ENCODE data around the gene HERC2. TPM values are rescaled to one million over a fixed set of nuclear protein-coding genes. Genes with fewer than 3 reads are reported as not detected.

The HERC2 gene
- total and polyA plus RNA-seq, 2 of the 4 experiments (the other 2 are of a cell fraction), result 20.8 to 28.9 TPM

DNA sequence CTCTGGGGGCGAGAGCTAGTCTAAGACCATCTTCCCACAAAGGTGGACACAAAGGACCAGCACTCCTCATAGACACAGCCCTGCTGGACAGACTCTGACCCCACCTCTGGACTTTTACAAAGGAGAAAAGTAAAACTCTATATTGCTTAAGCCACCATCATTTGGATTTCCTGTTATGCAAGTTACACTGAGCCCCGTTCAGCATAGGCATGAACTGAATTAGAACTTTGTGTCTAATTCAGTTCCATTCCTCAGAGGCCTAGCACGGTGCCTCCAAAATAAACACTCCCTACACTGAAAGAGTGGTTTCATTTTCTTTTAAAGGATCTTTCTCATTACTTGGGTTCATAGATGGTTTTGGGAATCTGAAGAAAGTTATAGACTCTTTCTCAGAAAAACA, 143.7 kb downstream of the HERC2 start:
- no peak overlapping the region for H3K4me3 ChIP-seq (ENCODE audit: insufficient read depth, low read depth, low read length)
- H3K27me3 ChIP-seq (ENCODE audit: control insufficient read depth, insufficient read depth, low read length), result no peaks in the 10 kb centered on the region
- in situ Hi-C loops (cut with MboI; ENCODE audit: low sequenced_read_pairs) (no loop called here), dilution Hi-C loops (cut with HindIII; ENCODE audit: low sequenced_read_pairs, unreplicated experiment) (no loop called here), intact Hi-C loops (cut with micrococcal nuclease) (no loop called here)
- no peaks in the 10 kb centered on the region for H3K79me1 ChIP-seq (ENCODE audit: low read depth in 1 of 2, low read length in 2 of 2)
- no peaks in the 10 kb centered on the region for H3K9me3 ChIP-seq (ENCODE audit: control insufficient read depth, insufficient read depth, low read length)
- H2AK9ac ChIP-seq (replicated peaks; ENCODE audit: low read depth, low read length, poor library complexity), result no peak overlapping the region
- no peak for ATAC-seq (ENCODE audit: low read depth)
- H4K5ac ChIP-seq (ENCODE audit: low read depth, low read length), result no peak overlapping the region
- H2AK5ac ChIP-seq (ENCODE audit: low read depth, low read length), result no peak overlapping the region
- BruUV-seq (replicated peaks), result no TSS peak
- no peak overlapping the region for H4K8ac ChIP-seq (ENCODE audit: low read depth in 2 of 2, low read length in 2 of 2)
- peaks cover 25% of the 10 kb centered on the region for H3K36me3 ChIP-seq (ENCODE audit: control insufficient read depth, insufficient read depth, low read length)
- no peak overlapping the region for H2BK5ac ChIP-seq (ENCODE audit: low read depth, low read length, poor library complexity, severe bottlenecking)
- H2BK120ac ChIP-seq (ENCODE audit: low read depth, low read length), result no peak overlapping the region
- no peak overlapping the region for H3K27ac ChIP-seq (ENCODE audit: insufficient read depth, low read length)
- H2BK20ac ChIP-seq (ENCODE audit: low read depth, low read length), result no peak overlapping the region
- no peak overlapping the region for H2AFZ ChIP-seq (replicated peaks; ENCODE audit: low read length, poor library complexity)
- H3K23ac ChIP-seq (ENCODE audit: low read depth, low read length), result no peak overlapping the region
- no peak overlapping the region for H3K14ac ChIP-seq (replicated peaks; ENCODE audit: low read depth, low read length)
- no peak overlapping the region for H3K9ac ChIP-seq (ENCODE audit: low read depth, low read length)
- no peak overlapping the region for H4K91ac ChIP-seq (ENCODE audit: insufficient read depth, low read depth, low read length)
- no peak for DNase-seq
- TF ChIP-seq MAFK (IDR thresholded peaks at IDR 0.05; ENCODE audit: low read depth, low read length) (no peak), CEBPB (IDR thresholded peaks at IDR 0.05; ENCODE audit: low read depth, low read length) (no peak), RAD21 (IDR thresholded peaks at IDR 0.05; ENCODE audit: low read length) (no peak)
- ChIA-PET CTCF (no interaction called here), POLR2A (ENCODE audit: unreplicated experiment) (no interaction called here)
- H2BK15ac ChIP-seq (ENCODE audit: low read depth, low read length), result no peak overlapping the region
- no peak overlapping the region for H3K4me2 ChIP-seq (ENCODE audit: low read depth, low read length)
- H3K18ac ChIP-seq (ENCODE audit: low read depth, low read length), result no peak overlapping the region
- H3K56ac ChIP-seq (ENCODE audit: extremely low read depth, insufficient read depth, low read length), result no peak overlapping the region
- no peaks in the 10 kb centered on the region for H4K20me1 ChIP-seq (ENCODE audit: insufficient read depth, low read length)
- H3K4me1 ChIP-seq (ENCODE audit: control insufficient read depth, insufficient read depth, low read length), result no peaks in the 10 kb centered on the region
- no CpG with 5 or more reads among the region's 3 CpGs for WGBS, 2 experiments (ENCODE audit: extremely low coverage in 2 of 2, insufficient read length in 1 of 2)
- no peaks in the 10 kb centered on the region for H3K9me1 ChIP-seq (ENCODE audit: insufficient read depth, low read length)
- H3K4ac ChIP-seq (ENCODE audit: low read depth, low read length), result no peak overlapping the region
